GM12878 (cell line): ENCODE results near the gene CHMP4B. TPM values are rescaled to one million over a fixed set of nuclear protein-coding genes. Genes with fewer than 3 reads are reported as not detected.
A peak's percentile ranks its signal among the peaks of the same experiment; 100 is the strongest.

Experiments
- ATAC-seq: fragments of 200-7000 bp; cut with Tn5 transposase; 3 replicates; pipeline ENCODE4 v1.9.1; 2020; ENCODE audit warnings: mild to moderate bottlenecking, moderate library complexity
- BruUV-seq: library from RNA; stranded (reverse); fragments of 400-500 nt; replicated peaks from 2 replicates; lab custom pipeline; 2021; lab: Mats Ljungman, UMichigan
- CTCF ChIA-PET: fragments of 300-600 bp; sonication (Branson Sonifier 250); formaldehyde crosslinking; extraction: SDS; loops from one replicate; lab custom pipeline; 2021; ENCODE audit warnings: inconsistent platforms; lab: Yijun Ruan, JAX
- POLR2A ChIA-PET: fragments of 350-600 bp; formaldehyde crosslinking; extraction: SDS; loops from one replicate; lab custom pipeline; 2021; ENCODE audit warnings: inconsistent platforms; lab: Charles Lee
- RAD21 ChIA-PET: fragments of 300-600 bp; sonication (Branson Sonifier 250); formaldehyde crosslinking; loops from one replicate; lab custom pipeline; 2023; ENCODE audit warnings: antibody characterized with exemption; ENCODE audit not compliant: unreplicated experiment; lab: Charles Lee
- SMC1A ChIA-PET: fragments of 300-600 bp; sonication (Branson Sonifier 250); formaldehyde crosslinking; loops from one replicate; lab custom pipeline; 2023; ENCODE audit not compliant: unreplicated experiment, uncharacterized antibody; lab: Charles Lee
- DNase-seq: peaks from one replicate; pipeline ENCODE4 v3.0.0-alpha.2; 2011; ENCODE audit warnings: low read depth, low spot score
- FAIRE-seq: peaks from 3 replicates; lab custom pipeline; 2011; peaks lifted over from hg19 to GRCh38; lab: Jason Lieb, UNC
- H2AFZ ChIP-seq: 2 replicates; pipeline ENCODE4 v1.6.0; 2011; ENCODE audit warnings: low read depth, low read length, control low read depth; ENCODE audit not compliant: control insufficient read depth
- H3K27ac ChIP-seq: 2 replicates; pipeline ENCODE4 v1.5.1; 2011; ENCODE audit warnings: control low read depth; ENCODE audit not compliant: control insufficient read depth, insufficient read depth
- H3K27me3 ChIP-seq, 2 experiments: replicated peaks in 1 of 2; 2 replicates each; pipeline versions ENCODE4 v1.6.0 to v1.6.1; 2011; ENCODE audit warnings: low read length in 1 of 2; ENCODE audit not compliant: control insufficient read depth in 2 of 2, insufficient read depth in 2 of 2
- H3K36me3 ChIP-seq, 2 experiments: 2 replicates each; pipeline ENCODE4 v1.5.1; 2011; ENCODE audit warnings: low read length in 1 of 2; ENCODE audit not compliant: control insufficient read depth in 2 of 2, insufficient read depth in 2 of 2
- H3K4me1 ChIP-seq: 2 replicates; pipeline ENCODE4 v1.6.1; 2011; ENCODE audit warnings: mild to moderate bottlenecking, low read length, moderate library complexity, mixed read lengths; ENCODE audit not compliant: control insufficient read depth, insufficient read depth
- H3K4me2 ChIP-seq: 2 replicates; pipeline ENCODE4 v1.6.0; 2011; ENCODE audit warnings: control low read depth; ENCODE audit not compliant: control insufficient read depth, insufficient read depth
- H3K4me3 ChIP-seq: fragments of 200-600 bp; sonication (generic); 2 replicates; pipeline ENCODE4 v1.5.1; 2016
- H3K79me2 ChIP-seq: 2 replicates; pipeline ENCODE4 v1.6.0; 2011; ENCODE audit warnings: low read length; ENCODE audit not compliant: control insufficient read depth, insufficient read depth
- H3K9ac ChIP-seq: 2 replicates; pipeline ENCODE4 v1.8.0; 2011; ENCODE audit warnings: low read length, control low read depth, mixed read lengths; ENCODE audit not compliant: control insufficient read depth, insufficient read depth
- H3K9me3 ChIP-seq: replicated peaks from 3 replicates; pipeline ENCODE4 v1.5.1; 2011; ENCODE audit warnings: mild to moderate bottlenecking, low read length; ENCODE audit not compliant: control insufficient read depth, insufficient read depth
- H4K20me1 ChIP-seq: 2 replicates; pipeline ENCODE4 v1.6.0; 2011; ENCODE audit not compliant: control insufficient read depth, insufficient read depth
- WGBS: methylation state at CpG from one replicate; pipeline ENCODE4 v1.1.6; 2016; ENCODE audit warnings: low lambda C conversion rate; ENCODE audit not compliant: insufficient replicate concordance, insufficient coverage; ENCODE audit errors: missing lambda C conversion rate; 5-methylcytosine and 5-hydroxymethylcytosine counted together
- in situ Hi-C: fragments of 300-500 bp; cut with MboI; formaldehyde crosslinking; loops from 9 replicates; pipeline ENCODE4 v1.14.3; 2018; ENCODE audit warnings: mixed read lengths
- intact Hi-C: fragments of 100-400 bp; cut with micrococcal nuclease; formaldehyde crosslinking; loops from one replicate; pipeline ENCODE4 v1.14.2; 2022; ENCODE audit not compliant: unreplicated experiment
- polyA plus RNA-seq, 11 experiments: library from polyadenylated mRNA; depleted of rRNA in 4 of 11; unstranded in 6 of 11; stranded (reverse) in 5 of 11; fragments of >200 nt; fragmentation: Nextera tagmentation in 4 of 11; fragmentation: Illumina TruSeq in 1 of 11; extraction: Ambion mirVana in 4 of 11; extraction: Trizol in 1 of 11; gene quantifications; 1 replicate in 1 of 11; 2 replicates in 10 of 11; pipeline versions ENCODE4 v1.2.1 to v1.2.3, GENCODE V29; 2011 to 2016; ENCODE audit warnings: inconsistent platforms in 2 of 11, missing spikeins in 2 of 11, low read depth in 1 of 11
- total RNA-seq, 4 experiments: library from RNA; depleted of rRNA in 3 of 4; stranded (reverse); fragments of >200 nt in 3 of 4; fragmentation: Illumina TruSeq in 1 of 4; extraction: Trizol in 1 of 4; gene quantifications; 2 replicates each; pipeline versions ENCODE4 v1.2.1 to v1.2.3, GENCODE V29; 2013 to 2021
- TF ChIP-seq, protein P1 (sequence below): IDR thresholded peaks from 2 replicates; pipeline ENCODE4 v1.6.1; 2012; ENCODE audit warnings: mild to moderate bottlenecking, low read depth, low read length
- TF ChIP-seq, protein P2 (sequence below): fragments of 450-650 bp; IDR thresholded peaks from 2 replicates; pipeline ENCODE4 v1.6.1; 2017; ENCODE audit warnings: mild to moderate bottlenecking

CHMP4B gene
- total and polyA plus RNA-seq, 10 of the 15 experiments (the other 5 are each of a cell fraction or from before 2014, with no cell fraction given) = 4.2 to 118 (median 49.6) TPM

DNA sequence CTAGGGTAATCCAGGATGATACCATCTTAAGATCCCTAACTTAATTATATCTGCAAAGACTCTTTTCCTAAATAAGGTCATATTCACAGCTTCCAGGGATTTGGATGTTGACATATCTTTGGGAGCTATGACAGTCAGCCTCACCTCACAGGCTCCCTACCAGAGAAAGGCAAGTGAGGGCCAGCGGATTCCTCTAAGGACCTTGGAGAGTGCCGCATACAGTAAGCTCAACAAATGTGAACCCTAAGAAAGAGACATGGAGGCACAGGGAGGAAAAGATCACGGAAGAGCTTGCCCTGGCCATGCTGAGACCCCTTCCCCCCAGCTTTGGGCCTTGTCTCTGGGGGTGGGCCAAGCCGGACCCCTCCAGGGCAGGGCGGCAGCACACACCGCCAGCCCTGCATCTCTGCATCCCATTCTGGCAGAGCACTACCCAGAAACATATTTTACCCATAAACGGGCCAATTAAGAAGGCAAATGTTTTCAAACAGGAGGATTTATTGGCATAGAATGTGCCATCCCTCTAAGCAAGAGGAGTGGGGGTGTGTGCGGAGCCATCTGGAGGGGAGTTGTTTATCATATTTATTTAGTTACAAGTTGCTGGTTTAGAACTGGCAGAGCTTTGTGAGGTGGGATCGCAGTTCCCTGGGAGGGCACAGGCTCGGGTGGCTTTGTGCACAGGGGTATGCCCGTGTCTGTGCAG lies 55.4 kb downstream of the CHMP4B start:
- Histone ChIP-seq H3K9me3 (no peaks in the 10 kb centered on the region), H3K4me3 (no peak overlapping the region), H3K27me3 (no peaks in the 10 kb centered on the region), H3K36me3 (no peaks in the 10 kb centered on the region), H3K9ac (no peak overlapping the region), H3K4me2 (no peak overlapping the region), H3K79me2 (no peaks in the 10 kb centered on the region), H4K20me1 (no peaks in the 10 kb centered on the region), H3K27ac (no peak overlapping the region), H2AFZ (no peak overlapping the region)
- intact Hi-C loops (loop anchor here (5.0 kb wide), 1 partner anchor 66 kb away; no protein-coding TSS in a partner anchor), in situ Hi-C loops (loop anchor here (5.0 to 10.0 kb wide), 2 partner anchors 201 to 258 kb away; no protein-coding TSS in a partner anchor)
- ChIA-PET SMC1A (interaction anchor here (1.1 to 1.3 kb wide), 2 partner anchors 32 to 48 kb away, joined by 3 to 4 read pairs; no protein-coding TSS in a partner anchor), POLR2A (no interaction called here), RAD21 (no interaction called here), CTCF (interaction anchor here (1.0 to 1.2 kb wide), 2 partner anchors 48 to 205 kb away, joined by 3 to 4 read pairs; no protein-coding TSS in a partner anchor)
- FAIRE-seq (no peak), DNase-seq (no peak)
- BruUV-seq = no TSS peak
- TF ChIP-seq, protein P1, sequence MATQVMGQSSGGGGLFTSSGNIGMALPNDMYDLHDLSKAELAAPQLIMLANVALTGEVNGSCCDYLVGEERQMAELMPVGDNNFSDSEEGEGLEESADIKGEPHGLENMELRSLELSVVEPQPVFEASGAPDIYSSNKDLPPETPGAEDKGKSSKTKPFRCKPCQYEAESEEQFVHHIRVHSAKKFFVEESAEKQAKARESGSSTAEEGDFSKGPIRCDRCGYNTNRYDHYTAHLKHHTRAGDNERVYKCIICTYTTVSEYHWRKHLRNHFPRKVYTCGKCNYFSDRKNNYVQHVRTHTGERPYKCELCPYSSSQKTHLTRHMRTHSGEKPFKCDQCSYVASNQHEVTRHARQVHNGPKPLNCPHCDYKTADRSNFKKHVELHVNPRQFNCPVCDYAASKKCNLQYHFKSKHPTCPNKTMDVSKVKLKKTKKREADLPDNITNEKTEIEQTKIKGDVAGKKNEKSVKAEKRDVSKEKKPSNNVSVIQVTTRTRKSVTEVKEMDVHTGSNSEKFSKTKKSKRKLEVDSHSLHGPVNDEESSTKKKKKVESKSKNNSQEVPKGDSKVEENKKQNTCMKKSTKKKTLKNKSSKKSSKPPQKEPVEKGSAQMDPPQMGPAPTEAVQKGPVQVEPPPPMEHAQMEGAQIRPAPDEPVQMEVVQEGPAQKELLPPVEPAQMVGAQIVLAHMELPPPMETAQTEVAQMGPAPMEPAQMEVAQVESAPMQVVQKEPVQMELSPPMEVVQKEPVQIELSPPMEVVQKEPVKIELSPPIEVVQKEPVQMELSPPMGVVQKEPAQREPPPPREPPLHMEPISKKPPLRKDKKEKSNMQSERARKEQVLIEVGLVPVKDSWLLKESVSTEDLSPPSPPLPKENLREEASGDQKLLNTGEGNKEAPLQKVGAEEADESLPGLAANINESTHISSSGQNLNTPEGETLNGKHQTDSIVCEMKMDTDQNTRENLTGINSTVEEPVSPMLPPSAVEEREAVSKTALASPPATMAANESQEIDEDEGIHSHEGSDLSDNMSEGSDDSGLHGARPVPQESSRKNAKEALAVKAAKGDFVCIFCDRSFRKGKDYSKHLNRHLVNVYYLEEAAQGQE = peak; percentile 70
- TF ChIP-seq, protein P2, sequence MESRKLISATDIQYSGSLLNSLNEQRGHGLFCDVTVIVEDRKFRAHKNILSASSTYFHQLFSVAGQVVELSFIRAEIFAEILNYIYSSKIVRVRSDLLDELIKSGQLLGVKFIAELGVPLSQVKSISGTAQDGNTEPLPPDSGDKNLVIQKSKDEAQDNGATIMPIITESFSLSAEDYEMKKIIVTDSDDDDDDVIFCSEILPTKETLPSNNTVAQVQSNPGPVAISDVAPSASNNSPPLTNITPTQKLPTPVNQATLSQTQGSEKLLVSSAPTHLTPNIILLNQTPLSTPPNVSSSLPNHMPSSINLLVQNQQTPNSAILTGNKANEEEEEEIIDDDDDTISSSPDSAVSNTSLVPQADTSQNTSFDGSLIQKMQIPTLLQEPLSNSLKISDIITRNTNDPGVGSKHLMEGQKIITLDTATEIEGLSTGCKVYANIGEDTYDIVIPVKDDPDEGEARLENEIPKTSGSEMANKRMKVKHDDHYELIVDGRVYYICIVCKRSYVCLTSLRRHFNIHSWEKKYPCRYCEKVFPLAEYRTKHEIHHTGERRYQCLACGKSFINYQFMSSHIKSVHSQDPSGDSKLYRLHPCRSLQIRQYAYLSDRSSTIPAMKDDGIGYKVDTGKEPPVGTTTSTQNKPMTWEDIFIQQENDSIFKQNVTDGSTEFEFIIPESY = no peak
- TF ChIP-seq, all 136 proteins: peak for 1
- no peak for ATAC-seq
- 86% methylated on average over 11 of the region's 11 CpGs for WGBS
- peaks cover 17% of the 10 kb centered on the region for H3K4me1 ChIP-seq
